Stimulated activated naive CD4-positive, alpha-beta T cell treated with Interleukin-2 at 50 U/mL for 16 hours (primary cell): ENCODE measurements around the gene DAZAP1.
"Not testable (repeated sequence)": the region's sequence is repeated elsewhere in the genome, so short reads cannot be mapped to it uniquely, and the experiment has no call there.

ENCODE experiments used
- DNase-seq: peaks from one replicate; lab custom pipeline; 2025; lab: John Stamatoyannopoulos, UW

The DAZAP1 gene

GRCh38 chr19:1474011-1474764, 66.8 kb downstream of the DAZAP1 start:
- DNase-seq: no peak

GRCh38 chr19:1474765-1475351, 67.5 kb downstream of the DAZAP1 start:
- DNase-seq: no peak

- no peak for DNase-seq
These were observed 68.5 kb downstream of the DAZAP1 start for GRCh38 chr19:1475751-1476437.

- not testable (repeated sequence) for DNase-seq
These were observed 69.7 kb downstream of the DAZAP1 start for GRCh38 chr19:1477056-1477455.

- DNase-seq: peak; percentile 92
These were observed 71.7 kb downstream of the DAZAP1 start, which contains the start of gene C19orf25 for GRCh38 chr19:1478934-1479707. C19orf25 (minus strand) TSS chr19:1479215; CDS start chr19:1478903, 312 bp downstream.

GRCh38 chr19:1481224-1481892, 74.0 kb downstream of the DAZAP1 start:
- DNase-seq: no peak

GRCh38 chr19:1481893-1482360, 74.5 kb downstream of the DAZAP1 start:
- DNase-seq: no peak

- no peak for DNase-seq
These were observed 75.2 kb downstream of the DAZAP1 start for GRCh38 chr19:1482361-1483130.

- DNase-seq: no peak
These were observed 76.0 kb downstream of the DAZAP1 start for GRCh38 chr19:1483131-1483978.

GRCh38 chr19:1483979-1484428, 76.6 kb downstream of the DAZAP1 start:
- no peak for DNase-seq
